NCI-H2196 (cell line): ENCODE results near the gene CUX1.

Experiments
- DNase-seq: peaks from one replicate; lab custom pipeline; 2025; ENCODE audit not compliant: unreplicated experiment; lab: John Stamatoyannopoulos, UW

Gene CUX1

GRCh38 chr7:102089175-102090098, 272.0 kb downstream of the CUX1 start:
- DNase-seq = no peak

- DNase-seq = no peak
Measured at GRCh38 chr7:102093599-102094315, 276.3 kb downstream of the CUX1 start.

- no peak for DNase-seq
Measured at GRCh38 chr7:102094316-102094650, 276.9 kb downstream of the CUX1 start.

GRCh38 chr7:102095321-102096011, 278.0 kb downstream of the CUX1 start:
- no peak for DNase-seq

- DNase-seq = no peak
Measured at GRCh38 chr7:102096012-102096332, 278.5 kb downstream of the CUX1 start.

DNA sequence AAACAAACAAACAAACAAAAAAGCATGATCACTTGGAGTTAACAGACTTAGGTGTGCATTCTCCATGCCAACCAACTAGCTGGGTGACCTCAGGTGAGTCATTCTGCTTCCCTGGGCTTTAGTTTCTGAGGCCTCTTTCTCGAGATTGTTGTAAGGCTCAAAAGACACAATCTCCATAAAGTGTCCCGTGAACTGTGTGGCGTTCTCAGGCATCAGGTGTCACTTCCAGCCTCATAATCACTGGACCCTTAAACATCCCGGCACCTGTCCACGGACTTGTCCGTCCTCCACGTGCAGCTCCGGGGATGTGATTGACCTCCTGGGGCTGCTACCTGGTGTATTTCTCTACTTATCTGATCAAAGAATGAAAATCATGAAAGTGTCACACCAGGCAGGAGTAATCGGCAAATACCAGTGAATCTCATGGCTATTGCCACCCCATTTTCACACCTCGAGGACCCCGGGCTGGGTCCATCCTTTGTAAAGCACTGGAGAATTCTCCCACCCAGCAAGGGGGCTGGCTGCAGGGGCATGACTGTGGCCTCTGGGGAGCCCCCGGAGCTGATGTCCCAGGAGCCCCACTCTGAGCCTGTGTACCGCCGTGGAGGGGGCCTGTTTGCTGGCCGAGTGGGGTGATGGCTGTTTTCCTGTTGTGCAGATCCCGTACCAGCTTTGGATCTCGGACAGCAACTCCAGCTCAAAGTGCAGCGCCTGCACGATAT, 279.4 kb downstream of the CUX1 start:
- no peak for DNase-seq

- DNase-seq = no peak
Measured at GRCh38 chr7:102097601-102098161, 280.3 kb downstream of the CUX1 start.

- DNase-seq = no peak
Measured at GRCh38 chr7:102098986-102099385, 281.6 kb downstream of the CUX1 start.

GRCh38 chr7:102099474-102099873, 282.0 kb downstream of the CUX1 start:
- no peak for DNase-seq

- no peak for DNase-seq
Measured at GRCh38 chr7:102101111-102101551, 283.7 kb downstream of the CUX1 start.

DNA sequence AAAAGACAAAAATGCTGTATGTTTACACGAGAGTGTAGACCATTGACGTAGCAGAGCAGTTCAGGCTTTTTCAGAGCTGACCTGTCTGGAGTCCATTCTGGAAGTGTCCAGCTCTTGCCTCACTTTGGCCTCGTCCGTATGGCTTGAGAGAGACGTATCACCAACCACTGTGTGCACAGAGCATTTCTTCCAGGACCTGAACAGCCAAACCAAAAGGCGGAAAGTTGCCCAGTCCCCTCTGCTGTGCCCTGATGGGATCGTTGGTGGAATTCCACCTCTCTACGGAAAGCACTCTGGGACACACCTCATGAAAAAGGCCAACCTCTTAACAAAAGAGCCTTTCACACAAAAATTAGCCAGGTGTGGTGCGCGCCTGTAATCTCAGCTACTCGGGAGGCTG, 284.5 kb downstream of the CUX1 start:
- no peak for DNase-seq

GRCh38 chr7:102103027-102103372, 285.6 kb downstream of the CUX1 start:
- DNase-seq = no peak

- DNase-seq = no peak
Measured at GRCh38 chr7:102104245-102104644, 286.8 kb downstream of the CUX1 start.

- DNase-seq = no peak
Measured at GRCh38 chr7:102106625-102107024, 289.2 kb downstream of the CUX1 start.

DNA sequence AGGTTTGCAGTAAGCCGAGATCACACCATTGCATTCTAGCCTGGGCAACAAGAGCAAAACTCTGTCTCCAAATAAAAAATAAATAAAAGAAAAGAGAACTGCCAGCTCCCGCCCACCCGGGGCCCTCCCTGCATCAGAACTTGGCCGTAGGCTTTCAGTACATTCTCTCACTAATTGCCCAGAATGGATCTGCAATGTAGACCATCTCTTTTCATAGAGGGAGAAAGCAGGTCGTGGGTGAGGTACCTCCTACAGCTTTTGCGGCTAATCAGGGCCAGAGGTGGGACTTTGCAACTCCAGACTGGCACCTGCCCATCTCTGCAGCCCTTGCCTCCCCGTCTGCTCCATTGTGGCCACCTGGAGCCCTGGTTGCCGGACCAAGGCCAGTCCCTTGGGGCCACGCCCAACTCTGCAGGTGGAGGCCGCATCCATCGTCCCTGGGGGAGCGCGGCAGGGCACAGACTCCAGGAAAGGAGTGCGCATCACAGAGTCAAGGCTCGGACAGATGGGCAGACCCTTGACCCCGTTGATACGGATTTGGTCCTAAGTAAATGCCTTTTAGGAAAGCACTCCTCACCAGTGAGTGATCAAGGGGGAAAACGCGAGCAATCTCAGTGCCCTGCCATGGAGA, 290.2 kb downstream of the CUX1 start:
- no peak for DNase-seq

- DNase-seq = no peak
Measured at GRCh38 chr7:102111061-102112041, 293.9 kb downstream of the CUX1 start.

GRCh38 chr7:102115181-102115580, 297.8 kb downstream of the CUX1 start:
- DNase-seq = no peak

- DNase-seq = no peak
Measured at GRCh38 chr7:102115931-102116330, 298.5 kb downstream of the CUX1 start.

- DNase-seq = no peak
Measured at GRCh38 chr7:102117743-102118142, 300.3 kb downstream of the CUX1 start.
